ENCODE results near the gene GUSB.

DNA sequence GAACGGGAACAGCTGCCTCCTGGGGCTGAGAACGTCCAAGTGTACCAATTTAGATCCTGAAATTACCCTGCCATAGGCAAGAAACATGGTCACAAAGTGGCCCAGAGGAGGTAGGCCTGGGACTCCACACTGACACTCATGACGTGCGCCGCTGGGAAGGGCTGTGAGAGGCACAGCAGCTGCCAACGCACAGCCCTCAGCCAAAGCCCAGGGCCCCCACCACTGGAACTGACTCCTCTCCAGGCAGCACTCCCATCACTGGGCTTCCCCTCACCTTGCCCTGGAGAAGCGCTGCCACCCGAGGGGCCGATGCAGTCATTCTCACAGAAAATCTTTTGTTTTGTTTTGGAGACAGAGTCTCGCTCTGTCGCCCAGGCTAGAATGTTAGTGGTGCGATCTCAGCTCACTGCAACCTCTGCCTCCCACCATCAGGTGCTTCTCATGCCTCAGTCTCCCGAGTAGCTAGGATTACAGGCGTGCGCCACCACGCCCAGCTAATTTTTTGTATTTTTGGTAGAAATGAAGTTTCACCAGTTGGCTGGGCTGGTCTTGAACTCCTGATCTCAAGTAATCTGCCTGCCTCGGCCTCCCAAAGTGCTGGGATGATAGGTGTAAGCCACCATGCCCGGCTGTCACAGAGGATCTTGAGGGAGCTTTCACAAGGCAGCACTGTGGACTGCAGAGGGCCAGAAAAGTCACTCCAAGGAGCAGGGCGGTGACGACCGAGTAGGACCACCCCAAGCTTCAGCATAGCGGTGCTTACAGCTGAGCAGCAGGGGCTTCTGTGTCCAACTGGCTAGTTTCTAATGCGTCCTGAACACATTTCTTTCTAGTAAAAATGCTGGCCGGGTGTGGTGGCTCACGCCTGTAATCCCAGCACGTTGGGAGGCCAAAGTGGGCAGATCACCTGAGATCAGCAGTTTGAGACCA, 13.5 kb downstream of the GUSB start:
- TF ChIP-seq, protein P1, sequence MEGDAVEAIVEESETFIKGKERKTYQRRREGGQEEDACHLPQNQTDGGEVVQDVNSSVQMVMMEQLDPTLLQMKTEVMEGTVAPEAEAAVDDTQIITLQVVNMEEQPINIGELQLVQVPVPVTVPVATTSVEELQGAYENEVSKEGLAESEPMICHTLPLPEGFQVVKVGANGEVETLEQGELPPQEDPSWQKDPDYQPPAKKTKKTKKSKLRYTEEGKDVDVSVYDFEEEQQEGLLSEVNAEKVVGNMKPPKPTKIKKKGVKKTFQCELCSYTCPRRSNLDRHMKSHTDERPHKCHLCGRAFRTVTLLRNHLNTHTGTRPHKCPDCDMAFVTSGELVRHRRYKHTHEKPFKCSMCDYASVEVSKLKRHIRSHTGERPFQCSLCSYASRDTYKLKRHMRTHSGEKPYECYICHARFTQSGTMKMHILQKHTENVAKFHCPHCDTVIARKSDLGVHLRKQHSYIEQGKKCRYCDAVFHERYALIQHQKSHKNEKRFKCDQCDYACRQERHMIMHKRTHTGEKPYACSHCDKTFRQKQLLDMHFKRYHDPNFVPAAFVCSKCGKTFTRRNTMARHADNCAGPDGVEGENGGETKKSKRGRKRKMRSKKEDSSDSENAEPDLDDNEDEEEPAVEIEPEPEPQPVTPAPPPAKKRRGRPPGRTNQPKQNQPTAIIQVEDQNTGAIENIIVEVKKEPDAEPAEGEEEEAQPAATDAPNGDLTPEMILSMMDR (IDR thresholded peaks at IDR 0.05) = no peak
- TF ChIP-seq POLR2A (IDR thresholded peaks at IDR 0.05) (no peak), EP300 (IDR thresholded peaks at IDR 0.05) (no peak)

All from tibial nerve (tissue), 4 donors.